ENCODE measurements around the gene CAMSAP3.
"Not testable (repeated sequence)": the region's sequence is repeated elsewhere in the genome, so short reads cannot be mapped to it uniquely, and the experiment has no call there.

Gene CAMSAP3

GRCh38 chr19:7561325-7561724 lies 34.3 kb upstream of the CAMSAP3 start:
- FAIRE-seq (no peak), DNase-seq (ENCODE audit: insufficient read length, low spot score) (no peak)
- TF ChIP-seq CTCF (IDR thresholded peaks at IDR 0.05; ENCODE audit: insufficient read depth, missing control alignments): no peak

GRCh38 chr19:7562646-7563393 lies 32.8 kb upstream of the CAMSAP3 start:
- TF ChIP-seq CTCF (IDR thresholded peaks at IDR 0.05; ENCODE audit: insufficient read depth, missing control alignments): no peak
- FAIRE-seq: no peak
- DNase-seq (ENCODE audit: insufficient read length, low spot score): no peak

- no peak for FAIRE-seq
- TF ChIP-seq CTCF (IDR thresholded peaks at IDR 0.05; ENCODE audit: insufficient read depth, missing control alignments): no peak
- no peak for DNase-seq (ENCODE audit: insufficient read length, low spot score)
These were observed 30.8 kb upstream of the CAMSAP3 start for GRCh38 chr19:7564866-7565265.

- no peak for FAIRE-seq
These were observed 30.3 kb upstream of the CAMSAP3 start for GRCh38 chr19:7565332-7565731.

GRCh38 chr19:7570761-7571160 lies 24.9 kb upstream of the CAMSAP3 start:
- no peak for TF ChIP-seq CTCF (IDR thresholded peaks at IDR 0.05; ENCODE audit: insufficient read depth, missing control alignments)
- no peak for DNase-seq (ENCODE audit: insufficient read length, low spot score)
- FAIRE-seq: no peak

More at GRCh38 chr19:7565332-7565731, 30.3 kb upstream of the CAMSAP3 start:
- no peak for TF ChIP-seq CTCF (IDR thresholded peaks at IDR 0.05; ENCODE audit: insufficient read depth, missing control alignments)
- no peak for DNase-seq (ENCODE audit: insufficient read length, low spot score)

GRCh38 chr19:7575434-7576040 lies 20.1 kb upstream of the CAMSAP3 start:
- FAIRE-seq: no peak
- no peak for TF ChIP-seq CTCF (IDR thresholded peaks at IDR 0.05; ENCODE audit: insufficient read depth, missing control alignments)
- no peak for DNase-seq (ENCODE audit: insufficient read length, low spot score)

- not testable (repeated sequence) for DNase-seq (ENCODE audit: insufficient read length, low spot score); FAIRE-seq
These were observed 18.2 kb upstream of the CAMSAP3 start for GRCh38 chr19:7577422-7577821.

Data from D721Med (cell line).